GM12875 (cell line): Measurements from ENCODE around the gene KIAA0232.

Experiments used
- H3K4me3 ChIP-seq: one replicate; pipeline ENCODE4 v1.5.1; 2011; ENCODE audit warnings: low read depth, low read length, control low read depth
- CTCF ChIP-seq: IDR thresholded peaks from 2 replicates; pipeline ENCODE4 v1.5.1; 2011; ENCODE audit warnings: low read depth, mild to moderate bottlenecking, control low read depth, inconsistent platforms, low read length, moderate library complexity, borderline replicate concordance; ENCODE audit not compliant: insufficient read depth

The KIAA0232 gene

GRCh38 chr4:6851962-6852361, 69.4 kb downstream of the KIAA0232 start:
- TF ChIP-seq CTCF, result no peak
- H3K4me3 ChIP-seq, result no peak overlapping the region

DNA sequence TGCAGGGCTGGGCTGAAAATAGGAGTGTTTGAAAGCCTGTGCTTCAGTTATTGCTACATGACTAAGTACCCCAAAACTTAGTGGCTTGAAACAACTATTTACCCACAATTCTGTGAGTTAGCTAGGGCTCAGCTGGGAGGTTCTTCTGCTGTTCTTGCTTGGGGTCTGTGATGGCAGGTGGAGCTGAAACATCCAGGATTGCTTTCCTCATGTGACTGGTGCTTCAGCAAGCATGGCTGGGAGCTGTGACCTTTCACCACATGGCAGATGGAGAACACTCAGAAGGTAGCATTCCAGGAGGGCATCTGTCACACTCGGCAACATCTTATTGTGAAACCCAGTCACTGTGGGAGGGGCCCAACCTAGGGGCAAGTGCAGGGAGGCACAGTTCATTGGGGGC, 70.1 kb downstream of the KIAA0232 start:
- H3K4me3 ChIP-seq, result no peak overlapping the region
- no peak for TF ChIP-seq CTCF

GRCh38 chr4:6854098-6854744, 71.7 kb downstream of the KIAA0232 start:
- TF ChIP-seq CTCF, result no peak
- no peak overlapping the region for H3K4me3 ChIP-seq

- no peak for TF ChIP-seq CTCF
- no peak overlapping the region for H3K4me3 ChIP-seq
These were observed 73.3 kb downstream of the KIAA0232 start for GRCh38 chr4:6855692-6856297.

- H3K4me3 ChIP-seq, result no peak overlapping the region
- no peak for TF ChIP-seq CTCF
These were observed 73.9 kb downstream of the KIAA0232 start for GRCh38 chr4:6856391-6856790.

GRCh38 chr4:6857009-6857882, 74.7 kb downstream of the KIAA0232 start:
- TF ChIP-seq CTCF, result no peak
- H3K4me3 ChIP-seq, result no peak overlapping the region

- H3K4me3 ChIP-seq, result no peak overlapping the region
- no peak for TF ChIP-seq CTCF
These were observed 76.5 kb downstream of the KIAA0232 start for GRCh38 chr4:6858997-6859396.
